Measurements from ENCODE around the gene FAM20A. TPM values are rescaled to one million over a fixed set of nuclear protein-coding genes. Genes with fewer than 3 reads are reported as not detected.
A peak's percentile ranks its signal among the peaks of the same experiment; 100 is the strongest.
"Not testable (repeated sequence)": the region's sequence is repeated elsewhere in the genome, so short reads cannot be mapped to it uniquely, and the experiment has no call there.

The FAM20A gene
- total RNA-seq, 2 experiments from 2014 or later = not detected

- Mint-ChIP-seq H3K27me3 (peaks cover 49% of the 10 kb centered on the region), H3K36me3 (no peaks in the 10 kb centered on the region), H3K4me1 (ENCODE audit: low read depth) (peaks cover 3% of the 10 kb centered on the region), H3K27ac (no peak overlapping the region), H3K4me3 (no peak overlapping the region), H3K9me3 (no peaks in the 10 kb centered on the region)
- ChIA-PET POLR2A (no interaction called here), CTCF (no interaction called here)
- intact Hi-C loops (cut with micrococcal nuclease) = no loop called here
- DNase-seq = no peak
Observed at GRCh38 chr17:68595496-68595895, 5.7 kb downstream of the FAM20A start.

GRCh38 chr17:68594552-68594951 is 6.6 kb downstream of the FAM20A start:
- Mint-ChIP-seq H3K27ac (no peak overlapping the region), H3K36me3 (no peaks in the 10 kb centered on the region), H3K27me3 (peaks cover 45% of the 10 kb centered on the region), H3K4me3 (no peak overlapping the region), H3K4me1 (ENCODE audit: low read depth) (no peaks in the 10 kb centered on the region), H3K9me3 (no peaks in the 10 kb centered on the region)
- ChIA-PET POLR2A (no interaction called here), CTCF (interaction anchor here (1.2 kb wide), 1 partner anchor 20 kb away, joined by 3 read pairs; no protein-coding TSS in a partner anchor)
- intact Hi-C loops (cut with micrococcal nuclease) = no loop called here
- no peak for DNase-seq

GRCh38 chr17:68592682-68593641 is 8.2 kb downstream of the FAM20A start:
- POLR2A ChIA-PET = no interaction called here
- H3K4me3 Mint-ChIP-seq = no peak overlapping the region
- H3K27me3 Mint-ChIP-seq = peaks cover 32% of the 10 kb centered on the region
- no peaks in the 10 kb centered on the region for H3K36me3 Mint-ChIP-seq
- intact Hi-C loops (cut with micrococcal nuclease) = no loop called here
- CTCF ChIA-PET = no interaction called here
- DNase-seq = no peak
- no peak overlapping the region for H3K27ac Mint-ChIP-seq
- no peaks in the 10 kb centered on the region for H3K4me1 Mint-ChIP-seq (ENCODE audit: low read depth)
- H3K9me3 Mint-ChIP-seq = no peaks in the 10 kb centered on the region

- H3K4me1 Mint-ChIP-seq (ENCODE audit: low read depth) = no peaks in the 10 kb centered on the region
- H3K27me3 Mint-ChIP-seq = peaks cover 30% of the 10 kb centered on the region
- ChIA-PET POLR2A (no interaction called here), CTCF (no interaction called here)
- intact Hi-C loops (cut with micrococcal nuclease) = no loop called here
- H3K27ac Mint-ChIP-seq = no peak overlapping the region
- no peaks in the 10 kb centered on the region for H3K9me3 Mint-ChIP-seq
- DNase-seq = no peak
- H3K4me3 Mint-ChIP-seq = no peak overlapping the region
- no peaks in the 10 kb centered on the region for H3K36me3 Mint-ChIP-seq
Observed at GRCh38 chr17:68592009-68592408, 9.2 kb downstream of the FAM20A start.

GRCh38 chr17:68591583-68591982 is 9.6 kb downstream of the FAM20A start:
- ChIA-PET POLR2A (no interaction called here), CTCF (no interaction called here)
- H3K4me1 Mint-ChIP-seq (ENCODE audit: low read depth) = no peaks in the 10 kb centered on the region
- intact Hi-C loops (cut with micrococcal nuclease) = no loop called here
- no peak overlapping the region for H3K4me3 Mint-ChIP-seq
- peak; percentile 17 for DNase-seq
- no peak overlapping the region for H3K27ac Mint-ChIP-seq
- H3K36me3 Mint-ChIP-seq = no peaks in the 10 kb centered on the region
- peaks cover 29% of the 10 kb centered on the region for H3K27me3 Mint-ChIP-seq
- H3K9me3 Mint-ChIP-seq = no peaks in the 10 kb centered on the region

- no peaks in the 10 kb centered on the region for H3K36me3 Mint-ChIP-seq
Observed at GRCh38 chr17:68589086-68589485, 12.1 kb downstream of the FAM20A start.

GRCh38 chr17:68588362-68588761 is 12.8 kb downstream of the FAM20A start:
- H3K9me3 Mint-ChIP-seq = no peaks in the 10 kb centered on the region
- no peak overlapping the region for H3K27ac Mint-ChIP-seq
- H3K36me3 Mint-ChIP-seq = no peaks in the 10 kb centered on the region
- intact Hi-C loops (cut with micrococcal nuclease) = no loop called here
- ChIA-PET POLR2A (no interaction called here), CTCF (no interaction called here)
- H3K4me3 Mint-ChIP-seq = no peak overlapping the region
- no peak for DNase-seq
- peaks cover 13% of the 10 kb centered on the region for H3K27me3 Mint-ChIP-seq
- H3K4me1 Mint-ChIP-seq (ENCODE audit: low read depth) = no peaks in the 10 kb centered on the region

More at GRCh38 chr17:68589086-68589485, 12.1 kb downstream of the FAM20A start:
- H3K27me3 Mint-ChIP-seq = peaks cover 18% of the 10 kb centered on the region
- H3K9me3 Mint-ChIP-seq = no peaks in the 10 kb centered on the region
- H3K4me1 Mint-ChIP-seq (ENCODE audit: low read depth) = no peaks in the 10 kb centered on the region
- H3K27ac Mint-ChIP-seq = no peak overlapping the region
- H3K4me3 Mint-ChIP-seq = no peak overlapping the region
- POLR2A ChIA-PET = no interaction called here
- DNase-seq = no peak
- intact Hi-C loops (cut with micrococcal nuclease) = no loop called here
- CTCF ChIA-PET = no interaction called here

GRCh38 chr17:68587847-68588246 is 13.3 kb downstream of the FAM20A start:
- ChIA-PET CTCF (no interaction called here), POLR2A (no interaction called here)
- no peak for DNase-seq
- Mint-ChIP-seq H3K4me3 (no peak overlapping the region), H3K9me3 (no peaks in the 10 kb centered on the region), H3K27ac (no peak overlapping the region), H3K27me3 (peaks cover 13% of the 10 kb centered on the region), H3K36me3 (no peaks in the 10 kb centered on the region), H3K4me1 (ENCODE audit: low read depth) (no peaks in the 10 kb centered on the region)
- intact Hi-C loops (cut with micrococcal nuclease) = no loop called here

GRCh38 chr17:68587026-68587425 is 14.1 kb downstream of the FAM20A start:
- no peak overlapping the region for H3K4me3 Mint-ChIP-seq
- no peak for DNase-seq
- peaks cover 9% of the 10 kb centered on the region for H3K27me3 Mint-ChIP-seq
- no peaks in the 10 kb centered on the region for H3K4me1 Mint-ChIP-seq (ENCODE audit: low read depth)
- H3K27ac Mint-ChIP-seq = no peak overlapping the region
- POLR2A ChIA-PET = no interaction called here
- no peaks in the 10 kb centered on the region for H3K9me3 Mint-ChIP-seq
- intact Hi-C loops (cut with micrococcal nuclease) = no loop called here
- CTCF ChIA-PET = no interaction called here
- no peaks in the 10 kb centered on the region for H3K36me3 Mint-ChIP-seq

- Mint-ChIP-seq H3K4me3 (no peak overlapping the region), H3K4me1 (ENCODE audit: low read depth) (no peaks in the 10 kb centered on the region), H3K27me3 (peaks cover 3% of the 10 kb centered on the region), H3K27ac (no peak overlapping the region), H3K36me3 (no peaks in the 10 kb centered on the region), H3K9me3 (no peaks in the 10 kb centered on the region)
- ChIA-PET POLR2A (no interaction called here), CTCF (no interaction called here)
- intact Hi-C loops (cut with micrococcal nuclease) = no loop called here
- DNase-seq = no peak
Observed at GRCh38 chr17:68585643-68586042, 15.5 kb downstream of the FAM20A start.

- DNase-seq = no peak
- no peak overlapping the region for H3K27ac Mint-ChIP-seq
- H3K9me3 Mint-ChIP-seq = no peaks in the 10 kb centered on the region
- intact Hi-C loops (cut with micrococcal nuclease) = no loop called here
- CTCF ChIA-PET = no interaction called here
- peaks cover 3% of the 10 kb centered on the region for H3K27me3 Mint-ChIP-seq
- POLR2A ChIA-PET = no interaction called here
- no peaks in the 10 kb centered on the region for H3K36me3 Mint-ChIP-seq
- H3K4me1 Mint-ChIP-seq (ENCODE audit: low read depth) = no peaks in the 10 kb centered on the region
- H3K4me3 Mint-ChIP-seq = no peak overlapping the region
Observed at GRCh38 chr17:68584581-68585303, 16.4 kb downstream of the FAM20A start.

- H3K36me3 Mint-ChIP-seq; CTCF ChIA-PET; H3K27ac Mint-ChIP-seq; H3K9me3 Mint-ChIP-seq; DNase-seq; H3K27me3 Mint-ChIP-seq; POLR2A ChIA-PET; H3K4me3 Mint-ChIP-seq; H3K4me1 Mint-ChIP-seq (ENCODE audit: low read depth); intact Hi-C loops (cut with micrococcal nuclease): not testable (repeated sequence)
Observed at GRCh38 chr17:68582867-68583266, 18.3 kb downstream of the FAM20A start.

Measured in activated CD4-positive, alpha-beta memory T cell treated with anti-CD3 and anti-CD28 coated beads for 36 hours (primary cell).